Spleen (tissue), 11 donors: ENCODE results near the gene SCO1. TPM values are rescaled to one million over a fixed set of nuclear protein-coding genes. Genes with fewer than 3 reads are reported as not detected.

ENCODE experiments used
- DNase-seq: peaks from one replicate; pipeline ENCODE4 v3.0.0-alpha.2; 2020
- H3K27ac ChIP-seq, 8 donors: fragments of 200-600 bp; sonication (generic) in 7 of 8; 1 replicate in 4 of 8; 2 replicates in 4 of 8; pipeline versions ENCODE4 v1.5.0 to v1.8.0; 2016 to 2021; ENCODE audit warnings: inconsistent platforms in 4 of 8, mild to moderate bottlenecking in 4 of 8, moderate library complexity in 1 of 8
- H3K27me3 ChIP-seq, 7 donors: fragments of 200-600 bp; sonication (generic) in 6 of 7; replicated peaks in 1 of 7; 1 replicate in 4 of 7; 2 replicates in 3 of 7; pipeline versions ENCODE4 v1.5.0 to v1.8.0; 2016 to 2021; ENCODE audit warnings: inconsistent platforms in 3 of 7, mild to moderate bottlenecking in 1 of 7
- H3K36me3 ChIP-seq, 6 donors: fragments of 200-600 bp; sonication (generic) in 5 of 6; 1 replicate in 4 of 6; 2 replicates in 2 of 6; pipeline versions ENCODE4 v1.5.0 to v1.8.0; 2016 to 2021; ENCODE audit warnings: inconsistent platforms in 2 of 6
- H3K4me1 ChIP-seq, 6 donors: fragments of 200-600 bp; sonication (generic) in 5 of 6; 1 replicate in 3 of 6; 2 replicates in 3 of 6; pipeline versions ENCODE4 v1.5.0 to v1.8.0; 2016 to 2021; ENCODE audit warnings: inconsistent platforms in 3 of 6
- H3K4me3 ChIP-seq, 8 donors: fragments of 200-600 bp; sonication (generic) in 7 of 8; 1 replicate in 4 of 8; 2 replicates in 4 of 8; pipeline versions ENCODE4 v1.5.0 to v1.8.0; 2016 to 2021; ENCODE audit warnings: inconsistent platforms in 4 of 8, mild to moderate bottlenecking in 4 of 8, moderate library complexity in 2 of 8
- H3K9me3 ChIP-seq, 8 donors: fragments of 200-600 bp; sonication (generic) in 7 of 8; 1 replicate in 4 of 8; 2 replicates in 4 of 8; pipeline versions ENCODE4 v1.5.0 to v1.8.0; 2016 to 2021; ENCODE audit warnings: inconsistent platforms in 4 of 8
- CTCF ChIP-seq, 11 experiments: fragments of 200-600 bp in 7 of 11; fragments of 450-650 bp in 4 of 11; sonication (generic) in 4 of 11; IDR thresholded peaks in 8 of 11; conservative IDR thresholded peaks in 3 of 11; 1 replicate in 7 of 11; 2 replicates in 4 of 11; pipeline versions ENCODE4 v1.4.0 to v1.8.0; 2016 to 2021; ENCODE audit warnings: antibody characterized with exemption in 11 of 11, inconsistent platforms in 4 of 11, mild to moderate bottlenecking in 1 of 11
- POLR2A ChIP-seq, 3 donors: fragments of 450-650 bp; IDR thresholded peaks; one replicate each; pipeline ENCODE4 v1.5.1; 2017; ENCODE audit warnings: antibody characterized with exemption in 3 of 3, mild to moderate bottlenecking in 1 of 3
- POLR2AphosphoS5 ChIP-seq, 3 donors: sonication (generic); formaldehyde crosslinking; IDR thresholded peaks; one replicate each; pipeline ENCODE4 v1.5.1; 2017; ENCODE audit warnings: antibody characterized with exemption in 3 of 3
- WGBS, 5 donors: extraction: QIAGEN DNeasy Blood & Tissue Kit in 3 of 5; methylation state at CpG; one replicate each; pipeline versions ENCODE4 v1.1.5 to v1.1.7; 2013 to 2018; 5-methylcytosine and 5-hydroxymethylcytosine counted together
- intact Hi-C: fragments of 100-400 bp; cut with DNase I; formaldehyde crosslinking; loops from one replicate; pipeline ENCODE4 v1.15.0; 2023; ENCODE audit warnings: low total_unique reads
- polyA plus RNA-seq, 3 donors: library from polyadenylated mRNA; stranded (reverse); fragments of 200-250 nt; gene quantifications; one replicate each; pipeline ENCODE4 v1.2.1, GENCODE V29; 2013
- total RNA-seq, 7 donors: library from RNA; depleted of rRNA in 3 of 7; stranded (reverse); fragments of >200 nt in 3 of 7; fragmentation: NEBNext Ultra II Directional in 4 of 7; extraction: Animal tissue kit (Norgen Biotek cat#: 25700) in 4 of 7; gene quantifications; one replicate each; pipeline versions ENCODE4 v1.1.0 to v1.2.1, GENCODE V29; 2016 to 2021
- donor health status: healthy with polysubstance abuse.
- donor health status: DM: no; HTN: no; CAD: no; lungs with moderate emphysema.
- donor health status: DM: no; HTN: no; CAD: no.
- donor health status: Bipolar disorder and iron deficiency.
- donor health status: healthy.
- donor health status: DM: no; HTN: no; CAD: no.
- donor health status: DM: yes; HTN: yes; CAD: no.

The SCO1 gene
- total and polyA plus RNA-seq, 10 donors, result 5.4 to 31.1 (median 16.1) TPM

- Histone ChIP-seq H3K4me3 (no peak overlapping the region), H3K9me3 (no peaks in the 10 kb centered on the region), H3K27ac (no peak overlapping the region), H3K27me3 (no peaks in the 10 kb centered on the region), H3K36me3 (peaks cover 0 to 51% (median 5%) of the 10 kb centered on the region in 6 donors), H3K4me1 (no peaks in the 10 kb centered on the region)
- no peak for TF ChIP-seq CTCF (IDR thresholded peaks at IDR 0.05 in 8 of 11, conservative IDR thresholded peaks at IDR 0.05 in 3 of 11)
- TF ChIP-seq POLR2A (IDR thresholded peaks at IDR 0.05), result no peak
- intact Hi-C loops, result no loop called here
- DNase-seq, result no peak
- 83 to 95% (median 90%) methylated on average over 6 of the region's 6 CpGs for WGBS, 5 donors
These were observed 34.1 kb downstream of the SCO1 start for GRCh38 chr17:10663231-10663630.

GRCh38 chr17:10661437-10661836 lies 35.9 kb downstream of the SCO1 start:
- TF ChIP-seq POLR2AphosphoS5 (IDR thresholded peaks at IDR 0.05) (no peak), CTCF (IDR thresholded peaks at IDR 0.05 in 8 of 11, conservative IDR thresholded peaks at IDR 0.05 in 3 of 11) (no peak), POLR2A (IDR thresholded peaks at IDR 0.05) (no peak)
- DNase-seq, result no peak
- Histone ChIP-seq H3K27me3 (no peaks in the 10 kb centered on the region), H3K36me3 (peaks cover 0 to 51% (median 5%) of the 10 kb centered on the region in 6 donors), H3K27ac (no peak overlapping the region), H3K4me3 (no peak overlapping the region), H3K9me3 (no peaks in the 10 kb centered on the region), H3K4me1 (no peaks in the 10 kb centered on the region)
- WGBS, 5 donors, result 86 to 91% (median 87%) methylated on average over 10 of the region's 10 CpGs
- intact Hi-C loops, result no loop called here

GRCh38 chr17:10657879-10658278 lies 39.5 kb downstream of the SCO1 start:
- H3K27ac ChIP-seq, result no peak overlapping the region
- 76 to 86% (median 82%) methylated on average over 10 of the region's 10 CpGs for WGBS, 5 donors
- H3K9me3 ChIP-seq, result no peaks in the 10 kb centered on the region
- H3K4me1 ChIP-seq, result peaks cover 0 to 7% (median 0%) of the 10 kb centered on the region in 6 donors
- no peaks in the 10 kb centered on the region for H3K27me3 ChIP-seq
- intact Hi-C loops, result no loop called here
- DNase-seq, result no peak
- H3K4me3 ChIP-seq, result no peak overlapping the region
- no peak for TF ChIP-seq POLR2A (IDR thresholded peaks at IDR 0.05)
- TF ChIP-seq CTCF (IDR thresholded peaks at IDR 0.05 in 8 of 11, conservative IDR thresholded peaks at IDR 0.05 in 3 of 11), result no peak
- TF ChIP-seq POLR2AphosphoS5 (IDR thresholded peaks at IDR 0.05), result no peak
- peaks cover 0 to 46% (median 4%) of the 10 kb centered on the region in 6 donors for H3K36me3 ChIP-seq

- intact Hi-C loops, result no loop called here
- TF ChIP-seq POLR2AphosphoS5 (IDR thresholded peaks at IDR 0.05) (no peak), POLR2A (IDR thresholded peaks at IDR 0.05) (no peak), CTCF (IDR thresholded peaks at IDR 0.05 in 8 of 11, conservative IDR thresholded peaks at IDR 0.05 in 3 of 11) (no peak)
- Histone ChIP-seq H3K9me3 (no peaks in the 10 kb centered on the region), H3K4me1 (peaks cover 0 to 9% (median 0%) of the 10 kb centered on the region in 6 donors), H3K4me3 (no peak within 1 kb of the TSS), H3K27me3 (no peaks in the 10 kb centered on the region), H3K27ac (no peak within 1 kb of the TSS), H3K36me3 (peaks cover 0 to 38% (median 4%) of the 10 kb centered on the region in 6 donors)
- DNase-seq, result no peak
- WGBS, 5 donors, result 81 to 86% (median 86%) methylated on average over 15 of the region's 15 CpGs
These were observed 40.2 kb downstream of the SCO1 start, which contains the start of gene MYH3 for GRCh38 chr17:10657148-10657547. MYH3 (minus strand) TSS chr17:10657309; CDS start chr17:10655064, 2,245 bp downstream.
